ENCODE data around the gene AMY1B.
"Not testable (repeated sequence)": the region's sequence is repeated elsewhere in the genome, so short reads cannot be mapped to it uniquely, and the experiment has no call there.

Gene AMY1B
- total RNA-seq: 0 reads per million in 3 experiments

- not testable (repeated sequence) for DNase-seq
Measured at GRCh38 chr1:103696110-103696509, at the start of gene AMY1B. AMY1B (minus strand) TSS chr1:103696210; CDS start chr1:103695639, 571 bp downstream.

- not testable (repeated sequence) for DNase-seq
Measured at GRCh38 chr1:103745040-103745439, 49.0 kb upstream of the AMY1B start.

DNA sequence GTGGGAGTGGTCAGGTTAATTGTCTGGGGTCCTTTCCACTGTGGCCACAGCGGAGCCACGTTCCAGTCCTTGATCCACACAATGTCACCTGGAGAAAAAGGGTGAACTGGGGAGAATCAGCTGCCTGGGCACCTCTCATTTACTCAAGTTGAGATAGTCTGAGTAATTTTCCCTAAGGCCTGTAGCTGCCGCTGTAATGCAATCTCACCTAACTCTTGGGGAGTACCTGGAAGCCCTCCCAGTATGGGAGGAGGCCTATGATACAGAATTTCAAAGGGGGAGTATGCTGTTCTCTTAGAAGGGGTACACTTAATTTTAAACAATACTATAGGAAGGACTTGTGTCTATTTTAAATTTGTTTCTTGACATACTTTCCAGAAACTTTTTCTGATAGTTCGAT lies 48.4 kb upstream of the AMY1B start:
- not testable (repeated sequence) for DNase-seq

GRCh38 chr1:103738031-103738430 lies 42.0 kb upstream of the AMY1B start:
- DNase-seq: not testable (repeated sequence)

GRCh38 chr1:103735334-103735733 lies 39.3 kb upstream of the AMY1B start:
- DNase-seq: not testable (repeated sequence)

GRCh38 chr1:103721473-103721872 lies 25.5 kb upstream of the AMY1B start:
- DNase-seq: not testable (repeated sequence)

DNA sequence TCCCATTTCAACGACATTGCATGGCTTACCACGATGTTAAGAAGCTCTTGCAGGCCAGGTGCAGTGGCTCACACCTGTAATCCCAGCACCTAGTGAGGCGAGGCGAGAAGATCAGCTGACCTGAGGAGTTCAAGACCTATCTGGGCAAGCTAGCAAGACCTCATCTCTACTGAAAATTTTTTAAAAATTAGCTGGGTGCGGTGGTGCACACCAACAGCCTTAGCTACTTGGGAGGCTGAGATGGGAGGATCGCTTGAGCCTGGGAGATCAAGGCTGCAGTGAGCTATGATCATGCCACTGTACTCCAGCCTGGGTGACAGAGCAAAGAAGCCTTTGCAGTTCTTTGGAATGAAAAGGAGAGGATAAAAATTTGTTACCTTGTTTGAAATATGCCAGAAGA lies 21.4 kb upstream of the AMY1B start:
- DNase-seq: not testable (repeated sequence)

- not testable (repeated sequence) for DNase-seq
Measured at GRCh38 chr1:103710381-103710780, 14.4 kb upstream of the AMY1B start.

DNA sequence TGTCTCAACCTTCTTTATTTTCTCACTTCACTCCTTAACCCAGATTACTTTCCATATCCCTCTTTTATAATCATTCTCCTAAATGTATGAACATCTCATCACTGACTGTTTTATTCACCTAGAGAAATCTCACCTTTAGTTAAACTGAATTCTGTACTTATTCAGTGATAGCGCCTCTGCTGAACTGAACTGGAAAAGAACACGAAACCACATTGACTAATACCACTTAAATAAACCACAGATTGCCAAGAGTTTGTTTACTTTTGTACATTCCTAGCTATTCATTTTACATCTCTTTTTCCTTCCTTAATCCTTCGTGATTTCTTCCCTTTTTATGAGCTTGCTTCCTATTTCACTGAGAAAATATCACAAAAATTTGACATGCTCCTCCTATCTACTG lies 11.7 kb upstream of the AMY1B start:
- not testable (repeated sequence) for DNase-seq

GRCh38 chr1:103701256-103701655 lies 5.2 kb upstream of the AMY1B start:
- not testable (repeated sequence) for DNase-seq

- DNase-seq: not testable (repeated sequence)
Measured at GRCh38 chr1:103700669-103701068, 4.7 kb upstream of the AMY1B start.

DNA sequence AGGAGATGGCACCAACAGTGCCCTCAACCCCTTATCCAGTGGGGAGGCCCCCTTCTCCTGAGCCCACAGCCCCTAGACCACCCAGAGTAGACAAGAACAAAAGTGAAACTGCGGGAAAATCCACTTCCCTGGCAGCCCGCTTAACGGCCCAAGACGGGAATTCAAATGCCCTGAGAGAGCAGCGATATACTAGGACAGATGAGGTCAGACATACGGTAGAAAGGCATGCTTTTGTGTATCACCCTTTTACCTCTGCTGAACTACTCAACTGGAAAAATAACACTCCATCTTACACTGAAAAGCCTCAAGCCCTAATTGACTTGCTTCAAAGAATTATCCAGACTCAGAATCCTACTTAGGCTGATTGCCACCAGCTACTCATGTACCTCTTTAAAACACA lies 1.4 kb upstream of the AMY1B start:
- not testable (repeated sequence) for DNase-seq

GRCh38 chr1:103676335-103676734 lies 19.7 kb downstream of the AMY1B start:
- DNase-seq: not testable (repeated sequence)

DNA sequence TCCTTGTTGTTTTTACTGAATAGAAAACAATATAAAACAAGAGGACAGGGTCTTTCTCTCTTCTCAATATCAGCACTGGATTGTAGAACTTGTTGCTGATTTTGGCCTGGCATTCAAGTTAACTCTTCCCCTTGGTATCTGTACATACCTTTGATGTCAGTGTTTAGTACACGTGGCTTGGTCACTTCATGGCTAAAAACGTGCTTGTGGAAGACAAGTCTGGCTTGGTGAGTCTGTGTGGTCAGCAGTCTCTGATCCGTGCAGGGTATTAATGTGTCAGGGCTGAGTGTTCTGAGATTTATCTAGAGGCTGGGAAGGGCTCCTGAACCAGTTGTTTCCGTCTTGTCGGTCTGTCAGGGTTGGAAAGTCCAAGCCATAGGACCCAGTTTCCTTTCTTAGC lies 40.5 kb downstream of the AMY1B start, which contains the start of gene AMY1A:
TSS of gene AMY1A (plus strand) at position 301 of the 400 bp plus-strand sequence. CDS start 571 bp downstream, outside the sequence.
- DNase-seq: not testable (repeated sequence)

DNA sequence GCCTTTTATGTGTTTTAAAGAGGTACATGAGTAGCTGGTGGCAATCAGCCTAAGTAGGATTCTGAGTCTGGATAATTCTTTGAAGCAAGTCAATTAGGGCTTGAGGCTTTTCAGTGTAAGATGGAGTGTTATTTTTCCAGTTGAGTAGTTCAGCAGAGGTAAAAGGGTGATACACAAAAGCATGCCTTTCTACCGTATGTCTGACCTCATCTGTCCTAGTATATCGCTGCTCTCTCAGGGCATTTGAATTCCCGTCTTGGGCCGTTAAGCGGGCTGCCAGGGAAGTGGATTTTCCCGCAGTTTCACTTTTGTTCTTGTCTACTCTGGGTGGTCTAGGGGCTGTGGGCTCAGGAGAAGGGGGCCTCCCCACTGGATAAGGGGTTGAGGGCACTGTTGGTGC lies 41.9 kb downstream of the AMY1B start:
- DNase-seq: not testable (repeated sequence)

DNA sequence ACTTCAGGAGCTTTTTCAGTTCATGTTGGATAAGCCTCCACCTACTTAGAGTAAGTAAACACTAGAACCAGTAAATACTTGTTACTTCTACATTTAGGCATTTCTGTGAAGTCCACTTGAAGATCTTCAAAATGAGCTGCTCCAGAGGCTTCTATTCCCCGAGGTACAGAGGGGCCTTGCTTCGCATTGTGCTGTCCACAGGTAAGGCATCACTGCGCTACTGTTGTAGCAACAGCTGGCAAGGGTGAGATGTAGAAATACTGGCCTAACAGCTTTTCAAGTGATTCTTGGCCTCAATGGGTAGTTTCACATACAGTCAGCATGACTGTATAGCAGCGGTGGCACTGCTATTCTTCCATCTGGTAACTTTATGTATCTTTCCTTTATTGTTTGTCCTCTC lies 45.1 kb downstream of the AMY1B start:
- not testable (repeated sequence) for DNase-seq

GRCh38 chr1:103650305-103650704 lies 45.7 kb downstream of the AMY1B start:
- not testable (repeated sequence) for DNase-seq

DNA sequence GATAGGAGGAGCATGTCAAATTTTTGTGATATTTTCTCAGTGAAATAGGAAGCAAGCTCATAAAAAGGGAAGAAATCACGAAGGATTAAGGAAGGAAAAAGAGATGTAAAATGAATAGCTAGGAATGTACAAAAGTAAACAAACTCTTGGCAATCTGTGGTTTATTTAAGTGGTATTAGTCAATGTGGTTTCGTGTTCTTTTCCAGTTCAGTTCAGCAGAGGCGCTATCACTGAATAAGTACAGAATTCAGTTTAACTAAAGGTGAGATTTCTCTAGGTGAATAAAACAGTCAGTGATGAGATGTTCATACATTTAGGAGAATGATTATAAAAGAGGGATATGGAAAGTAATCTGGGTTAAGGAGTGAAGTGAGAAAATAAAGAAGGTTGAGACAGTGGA lies 52.1 kb downstream of the AMY1B start:
- not testable (repeated sequence) for DNase-seq

- not testable (repeated sequence) for DNase-seq
Measured at GRCh38 chr1:103641194-103641593, 54.8 kb downstream of the AMY1B start.
